Activated T-helper 1 cell treated with anti-CD3 and anti-CD28 coated beads, Interleukin-2, amount 50 U/mL, for 16 hours (primary cell): ENCODE results near the gene PARL.

ENCODE experiments used
- DNase-seq, 2 donors: peaks; one replicate each; pipeline ENCODE4 v3.0.0-alpha.2; 2020; ENCODE audit warnings: low read depth in 1 of 2, low spot score in 1 of 2

The PARL gene

GRCh38 chr3:183818041-183818620, 66.5 kb downstream of the PARL start:
- DNase-seq: no peak

- no peak for DNase-seq
Observed at GRCh38 chr3:183817639-183818038, 67.0 kb downstream of the PARL start.

DNA sequence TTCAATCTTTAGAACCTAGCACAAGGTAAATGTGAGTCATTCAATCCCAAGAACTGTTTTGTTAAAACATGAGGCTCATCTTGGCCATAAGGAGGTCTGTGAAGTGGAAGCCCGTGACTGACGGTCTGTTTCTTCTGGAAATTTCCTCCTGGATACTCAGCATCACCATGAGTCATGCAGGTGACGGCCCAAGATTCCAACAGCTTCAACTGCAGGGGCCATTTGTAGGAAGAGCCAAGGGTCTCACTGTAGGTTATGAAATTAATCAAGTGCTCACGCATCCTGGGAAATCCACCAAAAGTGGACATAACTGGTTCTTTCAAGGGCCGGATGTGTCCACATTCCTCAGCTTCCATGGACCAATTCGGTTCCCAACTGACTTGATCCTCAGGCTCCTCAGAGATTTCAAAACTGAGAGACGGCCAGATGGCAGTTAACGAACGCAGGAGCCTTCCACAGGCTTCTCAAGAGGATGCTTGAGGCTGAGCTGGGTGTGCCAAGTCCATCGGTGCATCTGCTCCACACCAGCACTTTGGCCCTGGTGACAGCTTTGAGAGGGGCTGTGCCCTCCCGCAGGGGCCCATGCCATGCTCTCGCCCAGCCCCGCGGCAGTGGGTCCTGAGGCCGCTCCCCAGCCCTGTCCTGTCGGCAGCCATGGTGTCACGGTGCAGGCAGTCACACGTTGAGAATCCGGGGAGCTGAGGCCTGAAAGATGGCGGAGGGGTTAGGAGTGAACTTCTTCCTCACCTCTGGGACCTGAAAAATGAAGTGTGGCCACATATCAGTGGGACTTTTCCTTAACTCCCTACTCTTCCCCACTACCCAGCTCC, 67.8 kb downstream of the PARL start:
- no peak for DNase-seq

GRCh38 chr3:183815951-183816475, 68.7 kb downstream of the PARL start:
- DNase-seq: no peak

GRCh38 chr3:183815563-183815940, 69.1 kb downstream of the PARL start:
- no peak for DNase-seq

- no peak for DNase-seq
Observed at GRCh38 chr3:183814240-183814639, 70.4 kb downstream of the PARL start.

- DNase-seq: no peak
Observed at GRCh38 chr3:183812761-183813445, 71.8 kb downstream of the PARL start.

DNA sequence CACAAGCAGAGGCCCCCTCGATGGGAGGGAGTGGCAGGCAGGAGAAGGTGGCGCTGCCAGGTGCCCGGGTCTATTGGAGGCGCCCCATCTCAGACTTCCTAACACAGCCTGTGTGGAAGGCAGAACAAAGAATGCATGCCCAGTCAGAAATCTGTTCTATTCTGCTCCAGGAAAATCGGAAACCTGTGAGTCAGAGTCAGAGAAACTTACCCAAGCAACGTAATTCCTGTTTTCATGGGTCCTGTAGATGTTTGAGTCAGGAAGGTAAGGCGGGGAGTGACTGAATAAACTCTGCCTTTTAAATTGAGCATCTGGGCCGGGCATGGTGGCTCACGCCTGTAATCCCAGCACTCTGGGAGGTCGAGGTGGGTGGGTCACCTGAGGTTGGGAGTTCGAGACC, 73.0 kb downstream of the PARL start:
- no peak for DNase-seq

- DNase-seq: no peak
Observed at GRCh38 chr3:183810643-183811594, 73.8 kb downstream of the PARL start.

GRCh38 chr3:183809270-183809669, 75.4 kb downstream of the PARL start:
- no peak for DNase-seq

DNA sequence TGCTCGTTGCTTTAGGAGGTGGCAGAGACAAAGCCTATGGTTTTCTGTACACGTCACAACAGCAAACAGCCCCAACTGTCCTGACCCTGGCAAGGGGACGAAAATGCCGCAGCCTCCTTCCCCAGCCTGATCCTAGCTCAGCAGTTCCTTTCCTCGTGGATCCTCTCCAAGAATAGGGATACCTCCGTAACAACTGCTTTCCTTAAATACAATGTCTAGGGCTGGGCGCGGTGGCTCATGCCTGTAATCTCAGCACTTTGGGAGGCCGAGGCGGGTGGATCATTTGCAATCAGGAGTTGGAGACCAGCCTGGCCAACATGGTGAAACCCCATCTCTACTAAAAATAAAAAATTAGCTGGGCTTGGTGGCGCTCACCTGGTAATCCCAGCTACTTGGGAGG, 76.3 kb downstream of the PARL start:
- DNase-seq: no peak

GRCh38 chr3:183807881-183808280, 76.8 kb downstream of the PARL start:
- DNase-seq: no peak

DNA sequence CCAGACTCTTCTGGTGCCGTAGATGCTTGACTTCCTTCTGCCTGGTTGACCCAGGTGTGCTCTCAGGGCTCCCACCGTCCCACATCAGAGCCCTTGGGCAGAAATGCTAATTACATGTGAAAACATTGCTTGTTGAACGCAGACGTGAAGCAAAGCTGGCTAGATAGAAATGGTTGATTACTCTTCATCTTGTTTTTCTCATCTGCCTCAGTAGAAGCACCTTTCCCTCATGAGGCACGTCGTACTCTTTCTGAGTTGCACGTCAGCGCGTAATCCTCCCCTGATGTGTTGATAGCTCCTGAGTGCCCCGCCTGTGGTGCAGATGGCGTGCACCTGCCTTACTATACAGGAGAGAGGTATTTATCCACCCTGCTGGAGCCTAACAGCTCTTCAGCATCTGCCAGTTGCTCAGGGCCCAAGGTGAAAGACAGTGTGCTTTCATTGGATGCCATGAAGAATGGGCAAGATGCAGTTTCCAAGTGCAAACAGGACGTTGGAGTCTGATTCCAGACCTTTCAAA, 77.4 kb downstream of the PARL start:
- DNase-seq: no peak

- no peak for DNase-seq
Observed at GRCh38 chr3:183802989-183803388, 81.7 kb downstream of the PARL start.

DNA sequence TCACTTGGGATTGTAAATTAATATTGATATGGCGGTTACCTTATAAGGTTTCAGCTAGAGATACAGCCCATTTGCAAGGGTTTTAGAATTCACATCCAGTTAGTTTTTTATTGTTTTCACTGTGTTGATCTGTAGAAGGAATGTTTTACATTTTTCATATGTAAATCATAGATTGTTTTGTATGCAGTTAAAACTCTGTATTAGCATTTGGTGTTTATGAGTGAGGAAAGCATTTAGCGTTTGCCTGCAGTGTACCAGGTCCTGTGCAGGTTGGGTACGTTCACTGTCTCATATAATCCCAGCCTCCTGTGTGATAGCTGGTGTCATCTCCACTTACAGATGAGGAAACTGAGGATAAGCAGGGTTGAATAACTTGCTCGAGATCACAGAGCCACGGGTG, 83.1 kb downstream of the PARL start:
- DNase-seq: no peak

GRCh38 chr3:183800243-183800863, 84.3 kb downstream of the PARL start:
- no peak for DNase-seq

DNA sequence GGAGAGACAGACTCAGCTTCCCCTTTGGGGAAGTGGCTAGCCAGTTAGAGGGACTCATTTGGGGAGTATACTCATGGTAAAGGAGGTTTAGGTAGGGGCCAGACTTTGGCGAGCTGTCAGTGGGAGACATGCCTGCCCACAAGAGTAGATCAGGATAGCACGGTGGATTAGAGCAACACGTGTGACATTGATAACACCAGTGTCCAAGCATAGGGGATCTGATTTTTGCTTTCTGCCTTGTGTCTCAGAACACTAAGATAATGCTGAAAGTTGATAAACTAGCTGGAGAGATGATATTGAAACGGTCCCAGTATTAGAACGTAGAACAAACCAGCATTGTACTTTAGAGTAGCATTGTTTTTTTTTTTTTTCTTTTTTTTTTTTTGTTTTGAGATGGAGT, 85.2 kb downstream of the PARL start:
- DNase-seq: no peak

- no peak for DNase-seq
Observed at GRCh38 chr3:183797996-183798395, 86.7 kb downstream of the PARL start.

DNA sequence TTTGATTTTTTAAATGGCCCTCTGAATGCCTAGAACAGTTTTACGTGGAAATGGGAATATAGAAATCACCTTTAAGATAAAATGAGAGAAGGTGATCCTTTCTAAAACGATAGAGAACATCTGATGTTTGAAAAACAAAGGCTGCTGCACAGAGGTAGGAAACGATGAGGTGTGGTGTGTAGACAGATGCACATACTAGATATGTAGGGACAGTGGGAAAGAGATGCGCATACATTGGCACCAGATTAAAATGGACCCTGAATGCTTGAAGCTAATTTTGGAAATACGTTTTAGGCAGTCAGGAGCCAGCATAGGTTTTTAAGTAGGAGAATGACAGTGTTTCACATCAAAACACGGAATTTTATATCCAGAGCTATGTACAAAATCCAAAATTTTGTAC, 88.3 kb downstream of the PARL start:
- DNase-seq: no peak

DNA sequence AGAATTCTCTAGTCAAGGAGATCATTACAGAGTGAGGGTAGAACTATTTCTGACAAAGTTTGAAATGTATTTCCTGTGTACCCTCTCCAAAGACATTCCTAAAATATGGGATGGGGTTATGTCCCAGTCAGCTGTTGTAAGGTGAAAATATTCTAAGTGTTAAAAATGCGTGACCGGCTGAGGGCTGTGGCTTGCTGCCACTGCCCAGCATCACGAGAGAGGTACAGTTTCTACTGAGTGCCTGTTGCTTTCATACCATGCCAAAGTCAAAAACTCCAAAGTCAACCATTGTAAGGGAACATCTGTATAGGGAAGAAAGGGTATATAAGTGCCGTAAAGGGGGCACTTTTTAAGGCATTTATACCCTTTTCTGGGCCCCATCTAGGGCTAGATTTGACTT, 90.2 kb downstream of the PARL start:
- DNase-seq: no peak
